Gastrocnemius medialis (tissue), 4 donors: ENCODE measurements around the gene MN1. TPM values are rescaled to one million over a fixed set of nuclear protein-coding genes. Genes with fewer than 3 reads are reported as not detected.

ENCODE experiments used
- ATAC-seq, 2 donors: fragments of 150-250 bp; one replicate each; pipeline ENCODE4 v1.9.1; 2016
- DNase-seq, 2 donors: peaks; one replicate each; pipeline ENCODE4 v3.0.0-alpha.2; 2019
- H3K27ac ChIP-seq, 4 donors: fragments of 200-600 bp; sonication (generic); 1 replicate in 1 of 4; 2 replicates in 3 of 4; pipeline ENCODE4 v1.5.1; 2016 to 2018; ENCODE audit warnings: mild to moderate bottlenecking in 2 of 4, moderate library complexity in 1 of 4
- H3K27me3 ChIP-seq, 3 donors: fragments of 200-600 bp; sonication (generic) in 2 of 3; 1 replicate in 1 of 3; 2 replicates in 2 of 3; pipeline versions ENCODE4 v1.5.1 to v1.6.0; 2016 to 2019; ENCODE audit warnings: mild to moderate bottlenecking in 1 of 3, moderate library complexity in 1 of 3
- H3K36me3 ChIP-seq, 2 donors: fragments of 200-600 bp; sonication (generic) in 1 of 2; one replicate each; pipeline ENCODE4 v1.5.1; 2017 to 2018
- H3K4me1 ChIP-seq, 2 donors: fragments of 200-600 bp; sonication (generic) in 1 of 2; one replicate each; pipeline ENCODE4 v1.5.1; 2016 to 2017; ENCODE audit warnings: mild to moderate bottlenecking in 2 of 2
- H3K4me3 ChIP-seq, 4 donors: fragments of 200-600 bp; sonication (generic) in 3 of 4; 1 replicate in 1 of 4; 2 replicates in 3 of 4; pipeline ENCODE4 v1.5.1; 2016 to 2019; ENCODE audit warnings: mild to moderate bottlenecking in 2 of 4
- H3K9me3 ChIP-seq, 3 donors: fragments of 200-600 bp; sonication (generic) in 2 of 3; 1 replicate in 1 of 3; 2 replicates in 2 of 3; pipeline ENCODE4 v1.5.1; 2016 to 2019
- CTCF ChIP-seq, 5 experiments: fragments of 450-650 bp in 3 of 5; fragments of 200-600 bp in 2 of 5; sonication (generic) in 2 of 5; IDR thresholded peaks in 4 of 5; conservative IDR thresholded peaks in 1 of 5; 1 replicate in 4 of 5; 2 replicates in 1 of 5; pipeline ENCODE4 v1.5.1; 2016 to 2019; ENCODE audit warnings: antibody characterized with exemption in 5 of 5, mild to moderate bottlenecking in 3 of 5, moderate library complexity in 3 of 5
- POLR2A ChIP-seq, 2 donors: fragments of 450-650 bp; IDR thresholded peaks; one replicate each; pipeline ENCODE4 v1.6.1; 2017; ENCODE audit warnings: antibody characterized with exemption in 2 of 2, mild to moderate bottlenecking in 2 of 2, moderate library complexity in 2 of 2
- in situ Hi-C, 4 donors: fragments of 200-750 bp; cut with MboI; loops; one replicate each; pipeline versions ENCODE4 v1.15.0 to v1.8.0; 2017; ENCODE audit warnings: low sequenced_read_pairs in 4 of 4
- intact Hi-C: fragments of 100-400 bp; cut with DNase I; formaldehyde crosslinking; loops from one replicate; pipeline ENCODE4 v1.15.1; 2023; ENCODE audit warnings: low total_unique reads
- total RNA-seq, 4 donors: library from RNA; depleted of rRNA; stranded (reverse); fragments of >200 nt; gene quantifications; one replicate each; pipeline versions ENCODE4 v1.1.0 to v1.2.3, GENCODE V29; 2016

Gene MN1
- total RNA-seq, 4 donors from 2014 or later: 8.8 to 40.0 (median 36.6) TPM

- Histone ChIP-seq H3K9me3 (no peaks in the 10 kb centered on the region), H3K27me3 (no peaks in the 10 kb centered on the region), H3K4me1 (no peaks in the 10 kb centered on the region), H3K27ac (no peak overlapping the region), H3K36me3 (no peaks in the 10 kb centered on the region), H3K4me3 (no peak overlapping the region)
- DNase-seq (no peak), ATAC-seq (no peak)
- in situ Hi-C loops (no loop called here), intact Hi-C loops (no loop called here)
- TF ChIP-seq POLR2A (IDR thresholded peaks at IDR 0.05) (no peak), CTCF (IDR thresholded peaks at IDR 0.05 in 4 of 5, conservative IDR thresholded peaks at IDR 0.05 in 1 of 5) (no peak)
Measured at GRCh38 chr22:27833803-27834202, 32.2 kb upstream of the MN1 start.

DNA sequence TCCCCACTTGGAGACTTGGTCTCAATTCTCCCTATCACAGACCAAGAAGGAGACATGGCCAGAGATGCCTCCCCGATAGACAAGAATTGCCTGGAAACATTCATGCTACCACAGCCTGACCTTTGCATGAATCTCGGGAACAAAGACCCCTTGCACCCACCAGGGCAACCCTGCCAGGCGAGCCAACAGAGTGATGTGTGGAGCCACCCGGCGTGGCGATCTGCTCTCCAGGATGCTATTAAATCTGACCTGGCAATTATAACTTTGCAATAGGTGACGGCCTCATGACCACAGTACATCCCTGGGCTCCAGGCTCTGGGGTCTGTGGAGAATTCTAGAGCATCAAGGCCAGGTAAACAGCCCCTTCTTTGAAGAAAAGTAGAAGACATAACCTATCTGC lies 31.1 kb upstream of the MN1 start:
- no peak for DNase-seq
- no peak for ATAC-seq
- in situ Hi-C loops: no loop called here
- TF ChIP-seq CTCF (IDR thresholded peaks at IDR 0.05 in 4 of 5, conservative IDR thresholded peaks at IDR 0.05 in 1 of 5) (no peak), POLR2A (IDR thresholded peaks at IDR 0.05) (no peak)
- Histone ChIP-seq H3K27me3 (no peaks in the 10 kb centered on the region), H3K36me3 (no peaks in the 10 kb centered on the region), H3K9me3 (no peaks in the 10 kb centered on the region), H3K4me3 (no peak overlapping the region), H3K27ac (no peak overlapping the region), H3K4me1 (no peaks in the 10 kb centered on the region)
- intact Hi-C loops: no loop called here

- Histone ChIP-seq H3K4me1 (no peaks in the 10 kb centered on the region), H3K27me3 (no peaks in the 10 kb centered on the region), H3K9me3 (no peaks in the 10 kb centered on the region), H3K4me3 (no peak overlapping the region), H3K27ac (no peak overlapping the region), H3K36me3 (no peaks in the 10 kb centered on the region)
- intact Hi-C loops (no loop called here), in situ Hi-C loops (no loop called here)
- TF ChIP-seq CTCF (IDR thresholded peaks at IDR 0.05 in 4 of 5, conservative IDR thresholded peaks at IDR 0.05 in 1 of 5): no peak
- no peak for TF ChIP-seq POLR2A (IDR thresholded peaks at IDR 0.05)
- ATAC-seq (no peak), DNase-seq (no peak)
Measured at GRCh38 chr22:27829620-27830019, 28.1 kb upstream of the MN1 start.

GRCh38 chr22:27827604-27828587 lies 26.3 kb upstream of the MN1 start:
- ATAC-seq (peak; percentile 6 to 18), DNase-seq (peak in 1 of 2 donors; percentile 39)
- no peaks in the 10 kb centered on the region for H3K27me3 ChIP-seq
- no peaks in the 10 kb centered on the region for H3K4me1 ChIP-seq
- H3K9me3 ChIP-seq: no peaks in the 10 kb centered on the region
- intact Hi-C loops: no loop called here
- in situ Hi-C loops: no loop called here
- no peak overlapping the region for H3K4me3 ChIP-seq
- H3K36me3 ChIP-seq: no peaks in the 10 kb centered on the region
- no peak overlapping the region for H3K27ac ChIP-seq
- TF ChIP-seq POLR2A (IDR thresholded peaks at IDR 0.05) (no peak), CTCF (IDR thresholded peaks at IDR 0.05 in 4 of 5, conservative IDR thresholded peaks at IDR 0.05 in 1 of 5) (no peak)
